D721Med (cell line): ENCODE data around the gene ZNF439.
"Not testable (repeated sequence)": the region's sequence is repeated elsewhere in the genome, so short reads cannot be mapped to it uniquely, and the experiment has no call there.

Source experiments
- DNase-seq: peaks from one replicate; pipeline ENCODE4 v3.0.0; 2011; ENCODE audit warnings: low spot score; ENCODE audit not compliant: insufficient read length
- FAIRE-seq: peaks from 2 replicates; lab custom pipeline; 2011; peaks lifted over from hg19 to GRCh38; lab: Jason Lieb, UNC
- CTCF ChIP-seq: IDR thresholded peaks from 2 replicates; pipeline ENCODE4 v1.5.1; 2012; ENCODE audit warnings: mild to moderate bottlenecking, control low read depth; ENCODE audit not compliant: insufficient read depth; ENCODE audit errors: missing control alignments

Gene ZNF439

GRCh38 chr19:11894851-11895250, 46.3 kb downstream of the ZNF439 start:
- DNase-seq (no peak), FAIRE-seq (no peak)
- no peak for TF ChIP-seq CTCF

GRCh38 chr19:11902228-11902627, 53.7 kb downstream of the ZNF439 start:
- no peak for TF ChIP-seq CTCF
- FAIRE-seq (no peak), DNase-seq (no peak)

GRCh38 chr19:11905928-11906327, 57.4 kb downstream of the ZNF439 start:
- no peak for DNase-seq
- no peak for FAIRE-seq
- no peak for TF ChIP-seq CTCF

- not testable (repeated sequence) for DNase-seq, FAIRE-seq
Observed at GRCh38 chr19:11911937-11912336, 63.4 kb downstream of the ZNF439 start.

GRCh38 chr19:11914417-11915051, 66.0 kb downstream of the ZNF439 start:
- not testable (repeated sequence) for FAIRE-seq, DNase-seq
